ENCODE data around the gene LRRIQ4. TPM values are rescaled to one million over a fixed set of nuclear protein-coding genes. Genes with fewer than 3 reads are reported as not detected.
A peak's percentile ranks its signal among the peaks of the same experiment; 100 is the strongest.

LRRIQ4 gene
- total and polyA plus RNA-seq, 2 experiments from 2014 or later: not detected

DNA sequence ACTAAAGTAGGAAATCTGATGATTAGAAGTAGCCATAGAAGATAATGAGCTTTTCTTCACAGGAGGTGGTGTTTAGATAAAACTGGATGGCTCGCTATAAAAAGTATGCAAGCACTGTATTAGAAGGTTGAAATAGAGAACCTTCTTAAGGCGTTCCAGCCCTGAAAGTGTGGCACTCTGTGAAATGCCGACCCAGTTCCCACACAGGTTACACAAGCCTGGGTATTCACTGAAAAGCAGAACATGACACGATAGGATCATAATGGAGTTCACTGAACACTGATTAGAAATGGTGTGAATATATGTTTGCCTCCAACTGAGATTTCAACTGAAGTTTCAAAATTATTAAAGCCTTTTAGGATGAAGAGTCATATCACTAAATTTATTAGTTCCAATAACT, 15.0 kb downstream of the LRRIQ4 start:
- no peaks in the 10 kb centered on the region for H3K36me3 ChIP-seq (ENCODE audit: low read depth)
- H3K4me2 ChIP-seq (ENCODE audit: unreplicated experiment): no peak overlapping the region
- H3K4me1 ChIP-seq (ENCODE audit: insufficient read depth): no peaks in the 10 kb centered on the region
- TF ChIP-seq EZH2phosphoT487 (IDR thresholded peaks at IDR 0.05; ENCODE audit: insufficient read depth, low read depth) (no peak), EZH2 (IDR thresholded peaks at IDR 0.05; ENCODE audit: insufficient read depth, poor library complexity, severe bottlenecking) (no peak)
- no peak overlapping the region for H3K4me3 ChIP-seq
- H3K9me2 ChIP-seq (ENCODE audit: insufficient read depth): no peaks in the 10 kb centered on the region
- no peaks in the 10 kb centered on the region for H3K9me3 ChIP-seq (ENCODE audit: low read depth)
- no peak overlapping the region for H3K27ac ChIP-seq
- 87 to 91% methylated on average over 4 of the region's 4 CpGs for WGBS, 2 experiments (ENCODE audit: low coverage in 1 of 2, low lambda C conversion rate in 2 of 2, missing lambda C conversion rate in 2 of 2)
- H3K79me2 ChIP-seq (ENCODE audit: insufficient read depth): no peaks in the 10 kb centered on the region
- DNase-seq: no peak
- H3K9ac ChIP-seq: no peak overlapping the region
- no peaks in the 10 kb centered on the region for H3F3A ChIP-seq (ENCODE audit: insufficient read depth)
- in situ Hi-C loops (cut with MboI): no loop called here
- no peaks in the 10 kb centered on the region for H4K20me1 ChIP-seq (ENCODE audit: insufficient read depth)
- no peaks in the 10 kb centered on the region for H3K27me3 ChIP-seq (replicated peaks; ENCODE audit: insufficient read depth)
- no peak overlapping the region for H2AFZ ChIP-seq

DNA sequence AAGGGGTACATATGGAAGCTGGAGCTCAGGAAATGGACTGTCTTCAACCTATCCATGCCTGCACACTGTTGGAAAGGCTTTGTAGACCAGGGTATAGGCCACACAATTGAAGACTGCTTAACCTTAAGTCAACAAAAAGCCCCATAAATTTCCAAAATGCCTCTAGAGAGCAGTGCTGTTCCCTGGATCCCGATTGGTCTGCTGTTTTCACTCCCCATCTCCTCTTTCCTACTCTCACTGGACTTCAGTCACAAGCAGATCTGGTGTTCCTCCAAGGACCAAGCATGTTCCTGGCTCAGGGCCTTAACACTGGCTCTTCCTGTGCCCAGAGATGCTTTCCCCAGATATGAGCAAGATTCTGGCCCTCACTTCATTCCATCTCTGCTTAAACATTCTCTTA, 22.9 kb downstream of the LRRIQ4 start:
- Histone ChIP-seq H3K4me1 (ENCODE audit: insufficient read depth) (peaks cover 22% of the 10 kb centered on the region), H3K79me2 (ENCODE audit: insufficient read depth) (no peaks in the 10 kb centered on the region), H3K4me2 (ENCODE audit: unreplicated experiment) (no peak overlapping the region), H3K9ac (peak overlapping the region; percentile 69), H3K36me3 (ENCODE audit: low read depth) (no peaks in the 10 kb centered on the region), H3K4me3 (no peak overlapping the region), H3K9me2 (ENCODE audit: insufficient read depth) (no peaks in the 10 kb centered on the region), H2AFZ (peak overlapping the region; percentile 84), H3K27me3 (replicated peaks; ENCODE audit: insufficient read depth) (no peaks in the 10 kb centered on the region), H3F3A (ENCODE audit: insufficient read depth) (peaks cover 21% of the 10 kb centered on the region), H3K9me3 (ENCODE audit: low read depth) (no peaks in the 10 kb centered on the region), H4K20me1 (ENCODE audit: insufficient read depth) (no peaks in the 10 kb centered on the region), H3K27ac (peak overlapping the region; percentile 88)
- peak; percentile 22 for DNase-seq
- TF ChIP-seq EZH2 (IDR thresholded peaks at IDR 0.05; ENCODE audit: insufficient read depth, poor library complexity, severe bottlenecking) (no peak), EZH2phosphoT487 (IDR thresholded peaks at IDR 0.05; ENCODE audit: insufficient read depth, low read depth) (no peak)
- WGBS, 2 experiments (ENCODE audit: low coverage in 1 of 2, low lambda C conversion rate in 2 of 2, missing lambda C conversion rate in 2 of 2): 44 to 47% methylated on average over 1 of the region's 1 CpG
- in situ Hi-C loops (cut with MboI): no loop called here

DNA sequence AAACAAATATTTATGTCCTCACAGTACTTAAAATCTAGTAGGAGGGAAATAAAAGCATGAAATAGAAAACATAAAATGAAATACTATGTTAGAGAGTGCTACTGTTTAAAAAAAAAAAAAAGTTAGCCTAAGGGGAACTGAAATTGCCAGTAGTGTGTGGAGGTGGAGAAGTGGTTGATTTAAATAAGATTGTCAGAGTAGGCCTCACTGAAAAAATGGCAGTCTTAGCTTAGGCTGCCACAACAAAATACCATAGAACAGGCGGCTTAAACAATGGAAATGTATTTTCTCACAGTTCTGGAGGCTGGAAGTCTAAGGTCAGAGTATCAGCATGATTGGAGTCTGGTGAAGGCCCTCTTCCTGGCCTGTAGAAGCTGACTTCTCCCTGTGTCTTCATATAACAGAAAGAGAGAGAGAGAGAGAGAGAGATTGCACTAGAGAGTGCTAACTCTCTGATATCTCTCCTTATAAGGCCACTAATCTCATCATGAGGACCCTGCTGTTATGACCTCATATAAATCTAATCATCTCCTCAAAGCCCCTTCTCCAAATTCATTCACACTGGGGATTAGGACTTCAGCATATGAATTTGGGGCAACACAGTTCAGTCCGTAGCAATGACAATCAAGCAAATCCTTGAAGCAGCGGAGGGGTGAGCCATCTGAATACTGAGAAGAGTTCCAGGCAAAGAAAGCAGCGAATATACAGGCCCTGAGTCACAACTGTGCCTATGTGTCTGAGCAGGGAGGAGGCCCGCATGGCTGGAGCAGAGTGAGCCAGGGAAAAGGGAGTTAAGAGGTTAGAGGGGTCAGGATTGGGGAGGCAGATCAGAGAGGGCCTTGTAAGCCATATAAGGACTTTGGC, 23.6 kb downstream of the LRRIQ4 start:
- Histone ChIP-seq H3F3A (ENCODE audit: insufficient read depth) (peaks cover 21% of the 10 kb centered on the region), H3K4me2 (ENCODE audit: unreplicated experiment) (peak overlapping the region; percentile 43), H2AFZ (peak overlapping the region; percentile 84), H3K4me1 (ENCODE audit: insufficient read depth) (peaks cover 22% of the 10 kb centered on the region), H3K9me2 (ENCODE audit: insufficient read depth) (no peaks in the 10 kb centered on the region), H3K27ac (peak overlapping the region; percentile 88), H4K20me1 (ENCODE audit: insufficient read depth) (no peaks in the 10 kb centered on the region), H3K27me3 (replicated peaks; ENCODE audit: insufficient read depth) (no peaks in the 10 kb centered on the region), H3K4me3 (no peak overlapping the region), H3K9me3 (ENCODE audit: low read depth) (no peaks in the 10 kb centered on the region), H3K36me3 (ENCODE audit: low read depth) (no peaks in the 10 kb centered on the region), H3K9ac (peak overlapping the region; percentile 69), H3K79me2 (ENCODE audit: insufficient read depth) (no peaks in the 10 kb centered on the region)
- no peak for TF ChIP-seq EZH2phosphoT487 (IDR thresholded peaks at IDR 0.05; ENCODE audit: insufficient read depth, low read depth)
- no peak for TF ChIP-seq EZH2 (IDR thresholded peaks at IDR 0.05; ENCODE audit: insufficient read depth, poor library complexity, severe bottlenecking)
- peak; percentile 92 for DNase-seq
- in situ Hi-C loops (cut with MboI): no loop called here
- WGBS, 2 experiments (ENCODE audit: low coverage in 1 of 2, low lambda C conversion rate in 2 of 2, missing lambda C conversion rate in 2 of 2): 26 to 31% methylated on average over 5 of the region's 5 CpGs

DNA sequence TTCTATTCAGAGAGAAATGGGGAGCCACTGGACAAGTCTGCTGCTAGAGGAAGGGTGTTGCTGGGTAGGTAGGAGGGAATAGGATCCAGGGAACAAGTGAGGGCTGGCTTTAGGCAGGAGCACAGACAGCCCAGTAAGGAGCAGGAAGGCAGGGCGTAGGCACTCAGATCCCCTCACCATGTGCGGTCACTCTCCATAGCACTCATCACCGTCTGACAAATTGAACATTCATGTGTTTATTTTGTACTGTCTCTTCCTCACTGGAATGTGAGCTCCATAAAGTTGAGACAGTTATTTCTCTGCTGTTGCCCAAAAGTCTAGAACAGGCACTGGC, 24.2 kb downstream of the LRRIQ4 start:
- TF ChIP-seq EZH2phosphoT487 (IDR thresholded peaks at IDR 0.05; ENCODE audit: insufficient read depth, low read depth) (no peak), EZH2 (IDR thresholded peaks at IDR 0.05; ENCODE audit: insufficient read depth, poor library complexity, severe bottlenecking) (no peak)
- WGBS, 2 experiments (ENCODE audit: low coverage in 1 of 2, low lambda C conversion rate in 2 of 2, missing lambda C conversion rate in 2 of 2): 5 to 12% methylated on average over 3 of the region's 3 CpGs
- Histone ChIP-seq H3K9me2 (ENCODE audit: insufficient read depth) (no peaks in the 10 kb centered on the region), H3K27me3 (replicated peaks; ENCODE audit: insufficient read depth) (no peaks in the 10 kb centered on the region), H3K4me3 (no peak overlapping the region), H3K4me1 (ENCODE audit: insufficient read depth) (peaks cover 22% of the 10 kb centered on the region), H3K79me2 (ENCODE audit: insufficient read depth) (no peaks in the 10 kb centered on the region), H4K20me1 (ENCODE audit: insufficient read depth) (no peaks in the 10 kb centered on the region), H3K9ac (peak overlapping the region; percentile 69), H3F3A (ENCODE audit: insufficient read depth) (peaks cover 21% of the 10 kb centered on the region), H3K4me2 (ENCODE audit: unreplicated experiment) (peak overlapping the region; percentile 60), H3K36me3 (ENCODE audit: low read depth) (no peaks in the 10 kb centered on the region), H3K9me3 (ENCODE audit: low read depth) (no peaks in the 10 kb centered on the region), H2AFZ (peak overlapping the region; percentile 84), H3K27ac (peak overlapping the region; percentile 88)
- DNase-seq: peak; percentile 78
- in situ Hi-C loops (cut with MboI): no loop called here
